ENCODE measurements around the gene TLR1. TPM values are rescaled to one million over a fixed set of nuclear protein-coding genes. Genes with fewer than 3 reads are reported as not detected.

TLR1 gene
- total RNA-seq, 1 experiment from 2014 or later: not detected

GRCh38 chr4:38749336-38749735 lies 55.3 kb downstream of the TLR1 start:
- TF ChIP-seq CTCF (conservative IDR thresholded peaks at IDR 0.05): no peak

More at GRCh38 chr4:38749336-38749735, 55.3 kb downstream of the TLR1 start:
- Histone ChIP-seq H3K4ac (ENCODE audit: low read depth, low read length) (no peak overlapping the region), H3K23ac (ENCODE audit: insufficient read length, low read depth, low read length) (no peak overlapping the region), H3T11ph (ENCODE audit: low read length) (no peak overlapping the region), H3K9me3 (ENCODE audit: control insufficient read depth, low read depth, low read length) (no peaks in the 10 kb centered on the region), H2BK120ac (ENCODE audit: low read depth, low read length, poor library complexity, severe bottlenecking) (no peak overlapping the region), H3K27me3 (ENCODE audit: insufficient read depth, low read length) (no peaks in the 10 kb centered on the region), H2BK15ac (ENCODE audit: low read depth, low read length) (no peak overlapping the region), H2AK5ac (ENCODE audit: insufficient read length, low read length) (no peak overlapping the region), H4K20me1 (ENCODE audit: control insufficient read depth, insufficient read depth, insufficient read length) (no peaks in the 10 kb centered on the region), H4K91ac (ENCODE audit: insufficient read length, low read depth, low read length) (no peak overlapping the region), H3K4me1 (ENCODE audit: insufficient read depth, low read length) (peaks cover 6% of the 10 kb centered on the region; the same call in 1 of the 2 replicates), H2AFZ (ENCODE audit: low read length) (no peak overlapping the region), H3K23me2 (ENCODE audit: insufficient read length, low read depth, low read length, poor library complexity, severe bottlenecking) (no peaks in the 10 kb centered on the region), H2BK20ac (ENCODE audit: low read depth, low read length, poor library complexity, severe bottlenecking) (no peak overlapping the region), H2BK12ac (ENCODE audit: insufficient read length, low read depth, low read length) (no peak overlapping the region), H3K79me1 (ENCODE audit: insufficient read depth, low read depth, low read length, poor library complexity, severe bottlenecking) (no peaks in the 10 kb centered on the region), H3K56ac (ENCODE audit: insufficient read length, low read depth, low read length) (no peak overlapping the region), H3K9ac (ENCODE audit: extremely low read depth, insufficient read length, low read length) (no peak overlapping the region), H2BK5ac (ENCODE audit: insufficient read length, low read length) (no peak overlapping the region), H3K4me2 (ENCODE audit: insufficient read depth, insufficient read length, low read length) (no peak overlapping the region), H3K79me2 (ENCODE audit: insufficient read depth, low read length) (no peaks in the 10 kb centered on the region), H3K27ac (ENCODE audit: insufficient read length, low read depth, low read length) (no peak overlapping the region), H4K5ac (ENCODE audit: insufficient read length, low read depth, low read length) (no peak overlapping the region), H3K18ac (ENCODE audit: insufficient read length, low read depth, low read length) (no peak overlapping the region), H3K14ac (ENCODE audit: insufficient read depth, low read length) (no peak overlapping the region), H4K8ac (replicated peaks; ENCODE audit: insufficient read length, low read depth, low read length) (no peak overlapping the region)
- DNase-seq: no peak
- Mint-ChIP-seq H3K27ac (no peak overlapping the region), H3K4me1 (peaks cover 0 to 5% of the 10 kb centered on the region in 2 experiments; a peak in 2 of 4 replicates), H3K9me3 (peaks cover 16 to 21% of the 10 kb centered on the region in 2 experiments), H3K27me3 (ENCODE audit: low read depth) (peaks cover 3% of the 10 kb centered on the region; the same call in 1 of the 2 replicates), H3K4me3 (no peak overlapping the region), H3K36me3 (ENCODE audit: insufficient read depth in 1 of 3, low read depth in 3 of 3) (peaks cover 8 to 17% (median 8%) of the 10 kb centered on the region in 3 experiments; a peak in 6 of 7 replicates)
- no CpG with 5 or more reads among the region's 4 CpGs for WGBS (ENCODE audit: extremely low coverage, insufficient read length, low lambda C conversion rate)
